Activated CD8-positive, alpha-beta T cell treated with anti-CD3 and anti-CD28 coated beads for 36 hours (primary cell): ENCODE measurements around the gene AMOTL1. TPM values are rescaled to one million over a fixed set of nuclear protein-coding genes. Genes with fewer than 3 reads are reported as not detected.

Experiments used
- ATAC-seq: fragments of 200-7000 bp; cut with Tn5 transposase; one replicate; pipeline ENCODE4 v1.10.0; 2021; ENCODE audit warnings: mild to moderate bottlenecking, moderate library complexity
- CTCF ChIA-PET: fragments of 350-600 bp; sonication (Branson Sonifier 250); formaldehyde crosslinking; loops from one replicate; lab custom pipeline; 2021; ENCODE audit warnings: antibody characterized with exemption; lab: Charles Lee
- POLR2A ChIA-PET: fragments of 350-600 bp; sonication (Branson Sonifier 250); formaldehyde crosslinking; loops from one replicate; lab custom pipeline; 2021; ENCODE audit warnings: antibody characterized with exemption; lab: Charles Lee
- DNase-seq: peaks from one replicate; pipeline ENCODE4 v3.0.0-alpha.2; 2020
- H3K27ac Mint-ChIP-seq: one replicate; pipeline ENCODE4 v1.8.0; 2021; ENCODE audit warnings: mild to moderate bottlenecking, mixed read lengths
- H3K27me3 Mint-ChIP-seq: one replicate; pipeline ENCODE4 v1.8.0; 2021; ENCODE audit warnings: mixed read lengths
- H3K36me3 Mint-ChIP-seq: one replicate; pipeline ENCODE4 v1.8.0; 2021; ENCODE audit warnings: low read depth, mixed read lengths
- H3K4me1 Mint-ChIP-seq: one replicate; pipeline ENCODE4 v1.8.0; 2021; ENCODE audit warnings: low read depth, mixed read lengths
- H3K4me3 Mint-ChIP-seq: one replicate; pipeline ENCODE4 v1.8.0; 2021; ENCODE audit warnings: mild to moderate bottlenecking, moderate library complexity, mixed read lengths
- H3K9me3 Mint-ChIP-seq: one replicate; pipeline ENCODE4 v1.8.0; 2021; ENCODE audit warnings: mixed read lengths
- CTCF ChIP-seq: fragments of 200-600 bp; IDR thresholded peaks from one replicate; pipeline ENCODE4 v1.8.0; 2022; ENCODE audit warnings: antibody characterized with exemption, mild to moderate bottlenecking
- intact Hi-C: fragments of 100-400 bp; cut with micrococcal nuclease; formaldehyde crosslinking; loops from one replicate; pipeline ENCODE4 v1.10.0; 2022
- total RNA-seq, 2 experiments: library from RNA; stranded (reverse); gene quantifications; one replicate each; pipeline ENCODE4 v1.2.3, GENCODE V29; 2021

The AMOTL1 gene
- total RNA-seq, 2 experiments from 2014 or later: 1.5 to 1.7 TPM

- no peak for TF ChIP-seq CTCF
- Mint-ChIP-seq H3K27ac (no peak overlapping the region), H3K27me3 (no peaks in the 10 kb centered on the region), H3K36me3 (peaks cover 7% of the 10 kb centered on the region), H3K4me1 (peaks cover 11% of the 10 kb centered on the region), H3K9me3 (peaks cover 6% of the 10 kb centered on the region), H3K4me3 (no peak overlapping the region)
- ChIA-PET POLR2A (no interaction called here), CTCF (no interaction called here)
- intact Hi-C loops: no loop called here
- no peak for ATAC-seq
- DNase-seq: no peak
These were observed 152.2 kb downstream of the AMOTL1 start for GRCh38 chr11:94920311-94920710.

GRCh38 chr11:94922321-94923003 is 154.3 kb downstream of the AMOTL1 start:
- Mint-ChIP-seq H3K27me3 (no peaks in the 10 kb centered on the region), H3K4me3 (no peak overlapping the region), H3K27ac (no peak overlapping the region), H3K4me1 (peaks cover 26% of the 10 kb centered on the region), H3K36me3 (peaks cover 14% of the 10 kb centered on the region), H3K9me3 (peaks cover 13% of the 10 kb centered on the region)
- no peak for DNase-seq
- no peak for TF ChIP-seq CTCF
- ChIA-PET POLR2A (no interaction called here), CTCF (interaction anchor here (0.7 kb wide), 1 partner anchor 12 kb away, joined by 3 read pairs; no protein-coding TSS in a partner anchor)
- no peak for ATAC-seq
- intact Hi-C loops: no loop called here

- CTCF ChIA-PET: interaction anchor here (0.7 kb wide), 1 partner anchor 11 kb away, joined by 3 read pairs; no protein-coding TSS in a partner anchor
- Mint-ChIP-seq H3K4me1 (peaks cover 27% of the 10 kb centered on the region), H3K4me3 (no peak overlapping the region)
These were observed 154.8 kb downstream of the AMOTL1 start for GRCh38 chr11:94923004-94923334.

GRCh38 chr11:94924171-94924572 is 156.0 kb downstream of the AMOTL1 start:
- TF ChIP-seq CTCF: no peak
- ChIA-PET POLR2A (no interaction called here), CTCF (interaction anchor here (0.8 to 1.0 kb wide), 2 partner anchors 10 to 301 kb away, joined by 3 read pairs; no protein-coding TSS in a partner anchor)
- peak overlapping the region; percentile 84 for H3K27ac Mint-ChIP-seq
- peak; percentile 25 for ATAC-seq
- peaks cover 38% of the 10 kb centered on the region for H3K4me1 Mint-ChIP-seq
- no peak for DNase-seq
- intact Hi-C loops: no loop called here
- H3K36me3 Mint-ChIP-seq: peaks cover 14% of the 10 kb centered on the region
- no peaks in the 10 kb centered on the region for H3K27me3 Mint-ChIP-seq
- H3K4me3 Mint-ChIP-seq: no peak overlapping the region
- H3K9me3 Mint-ChIP-seq: peaks cover 13% of the 10 kb centered on the region

More at GRCh38 chr11:94923004-94923334, 154.8 kb downstream of the AMOTL1 start:
- Mint-ChIP-seq H3K27me3 (no peaks in the 10 kb centered on the region), H3K9me3 (peaks cover 13% of the 10 kb centered on the region), H3K36me3 (peaks cover 14% of the 10 kb centered on the region), H3K27ac (no peak overlapping the region)
- POLR2A ChIA-PET: no interaction called here
- intact Hi-C loops: no loop called here
- no peak for TF ChIP-seq CTCF
- ATAC-seq (no peak), DNase-seq (no peak)

- H3K4me3 Mint-ChIP-seq: no peak overlapping the region
- H3K36me3 Mint-ChIP-seq: peaks cover 14% of the 10 kb centered on the region
- peaks cover 38% of the 10 kb centered on the region for H3K4me1 Mint-ChIP-seq
- POLR2A ChIA-PET: interaction anchor here (0.6 kb wide), 1 partner anchor 195 kb away, joined by 3 read pairs; no protein-coding TSS in a partner anchor
- intact Hi-C loops: no loop called here
- CTCF ChIA-PET: interaction anchor here (1.0 kb wide), 1 partner anchor 9 kb away, joined by 3 read pairs; no protein-coding TSS in a partner anchor
- ATAC-seq (peak; percentile 59), DNase-seq (peak; percentile 28)
- H3K27ac Mint-ChIP-seq: peak overlapping the region; percentile 84
- no peaks in the 10 kb centered on the region for H3K27me3 Mint-ChIP-seq
- H3K9me3 Mint-ChIP-seq: peaks cover 13% of the 10 kb centered on the region
- no peak for TF ChIP-seq CTCF
These were observed 156.5 kb downstream of the AMOTL1 start for GRCh38 chr11:94924612-94925011.
